ENCODE data around the gene MORN3. TPM values are rescaled to one million over a fixed set of nuclear protein-coding genes. Genes with fewer than 3 reads are reported as not detected.
A peak's percentile ranks its signal among the peaks of the same experiment; 100 is the strongest.
"Not testable (repeated sequence)": the region's sequence is repeated elsewhere in the genome, so short reads cannot be mapped to it uniquely, and the experiment has no call there.

MORN3 gene
- total RNA-seq, 4 donors from 2014 or later: 0.40 to 2.3 (median 1.1) TPM

- DNase-seq: no peak
- WGBS, 2 donors: 93 to 95% methylated on average over 5 of the region's 5 CpGs
- Histone ChIP-seq H3K27me3 (no peaks in the 10 kb centered on the region), H3K4me1 (peaks cover 15 to 23% of the 10 kb centered on the region in 2 donors), H3K4me3 (replicated peaks in 1 of 3) (no peak overlapping the region), H3K9me3 (no peaks in the 10 kb centered on the region), H3K27ac (no peak overlapping the region), H3K36me3 (no peaks in the 10 kb centered on the region)
- TF ChIP-seq POLR2A (IDR thresholded peaks at IDR 0.05) (no peak), CTCF (IDR thresholded peaks at IDR 0.05) (no peak)
- intact Hi-C loops (cut with DNase I): loop anchor here (2.0 to 5.0 kb wide), 2 partner anchors 49 to 179 kb away; partner anchors contain the start of gene ORAI1
These were observed 6.7 kb upstream of the MORN3 start for GRCh38 chr12:121676190-121676589.

GRCh38 chr12:121673013-121673511, 3.6 kb upstream of the MORN3 start:
- H3K4me3 ChIP-seq (replicated peaks in 1 of 3): peak overlapping the region in 1 of 3 donors; percentile 31
- peak overlapping the region in 1 of 3 donors; percentile 8 for H3K27ac ChIP-seq
- DNase-seq: peak; percentile 23 to 31
- no peaks in the 10 kb centered on the region for H3K9me3 ChIP-seq
- no peaks in the 10 kb centered on the region for H3K27me3 ChIP-seq
- intact Hi-C loops (cut with DNase I): no loop called here
- TF ChIP-seq POLR2A (IDR thresholded peaks at IDR 0.05): no peak
- no peak for TF ChIP-seq CTCF (IDR thresholded peaks at IDR 0.05)
- WGBS, 2 donors: 62 to 70% methylated on average over 12 of the region's 12 CpGs
- H3K36me3 ChIP-seq: no peaks in the 10 kb centered on the region
- peaks cover 0 to 6% of the 10 kb centered on the region in 2 donors for H3K4me1 ChIP-seq

- TF ChIP-seq POLR2A (IDR thresholded peaks at IDR 0.05) (no peak), CTCF (IDR thresholded peaks at IDR 0.05) (peak in 5 of 6 experiments; percentile 30 to 54 (median 37))
- H3K4me1 ChIP-seq: peaks cover 0 to 6% of the 10 kb centered on the region in 2 donors
- H3K9me3 ChIP-seq: no peaks in the 10 kb centered on the region
- H3K4me3 ChIP-seq (replicated peaks in 1 of 3): no peak overlapping the region
- no peaks in the 10 kb centered on the region for H3K36me3 ChIP-seq
- peak; percentile 44 to 48 for DNase-seq
- WGBS, 2 donors: 80 to 86% methylated on average over 16 to 18 of the region's 18 CpGs
- no peaks in the 10 kb centered on the region for H3K27me3 ChIP-seq
- intact Hi-C loops (cut with DNase I): loop anchor here (5.0 kb wide), 1 partner anchor 117 kb away; no protein-coding TSS in a partner anchor
- H3K27ac ChIP-seq: no peak overlapping the region
These were observed 519 bp downstream of the MORN3 start for GRCh38 chr12:121668750-121669520.

GRCh38 chr12:121666829-121667228, 2.6 kb downstream of the MORN3 start:
- H3K4me1 ChIP-seq; DNase-seq; H3K4me3 ChIP-seq (replicated peaks in 1 of 3); H3K27ac ChIP-seq; H3K36me3 ChIP-seq; H3K27me3 ChIP-seq; H3K9me3 ChIP-seq: not testable (repeated sequence)
- intact Hi-C loops (cut with DNase I): loop anchor here (5.0 kb wide), 1 partner anchor 115 kb away; no protein-coding TSS in a partner anchor
- 86 to 90% methylated on average over 6 of the region's 6 CpGs for WGBS, 2 donors

GRCh38 chr12:121663610-121663929, 5.9 kb downstream of the MORN3 start:
- intact Hi-C loops (cut with DNase I): no loop called here
- Histone ChIP-seq H3K4me1 (no peaks in the 10 kb centered on the region), H3K27ac (no peak overlapping the region), H3K4me3 (replicated peaks in 1 of 3) (no peak overlapping the region), H3K9me3 (no peaks in the 10 kb centered on the region), H3K36me3 (no peaks in the 10 kb centered on the region), H3K27me3 (no peaks in the 10 kb centered on the region)
- DNase-seq: no peak
- TF ChIP-seq POLR2A (IDR thresholded peaks at IDR 0.05): no peak
- no peak for TF ChIP-seq CTCF (IDR thresholded peaks at IDR 0.05)
- WGBS, 2 donors: 87 to 88% methylated on average over 3 of the region's 3 CpGs

GRCh38 chr12:121661353-121662105, 7.9 kb downstream of the MORN3 start:
- H3K9me3 ChIP-seq; H3K27ac ChIP-seq; DNase-seq; H3K36me3 ChIP-seq; H3K4me1 ChIP-seq; H3K4me3 ChIP-seq (replicated peaks in 1 of 3); intact Hi-C loops (cut with DNase I); H3K27me3 ChIP-seq: not testable (repeated sequence)
- 89 to 91% methylated on average over 11 of the region's 11 CpGs for WGBS, 2 donors
